Measurements from ENCODE around the gene SDK2.

DNA sequence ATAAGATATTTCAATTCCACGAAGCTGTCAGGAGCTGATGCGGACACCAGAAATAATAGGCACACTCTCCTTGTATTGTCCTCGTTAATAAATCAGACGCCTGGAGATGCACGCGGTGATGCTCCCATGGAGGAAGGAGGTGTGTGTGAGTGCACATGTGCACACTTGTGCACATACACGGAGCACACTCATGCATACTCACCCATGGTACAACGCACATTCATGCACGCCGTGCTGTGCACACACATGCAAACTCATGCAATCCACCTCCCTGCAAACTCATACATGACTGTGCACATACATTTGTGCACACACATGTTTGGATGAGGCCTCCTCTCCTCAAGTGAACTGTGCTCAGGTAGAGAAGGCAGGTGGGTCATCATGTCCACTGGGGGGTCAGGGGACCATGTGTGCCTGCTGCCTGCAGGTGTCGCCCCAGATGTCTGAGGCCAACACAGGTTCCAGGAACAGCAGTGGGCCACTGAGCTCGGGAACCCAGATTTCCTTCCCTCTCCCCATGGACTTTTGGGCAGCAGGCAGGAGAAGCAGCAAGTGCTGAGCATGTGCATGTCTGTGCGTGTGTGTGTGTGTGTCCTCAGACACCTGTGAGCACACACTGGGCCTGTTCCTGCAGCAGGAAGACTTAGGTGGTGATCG, 165.3 kb downstream of the SDK2 start:
- TF ChIP-seq, protein P1, sequence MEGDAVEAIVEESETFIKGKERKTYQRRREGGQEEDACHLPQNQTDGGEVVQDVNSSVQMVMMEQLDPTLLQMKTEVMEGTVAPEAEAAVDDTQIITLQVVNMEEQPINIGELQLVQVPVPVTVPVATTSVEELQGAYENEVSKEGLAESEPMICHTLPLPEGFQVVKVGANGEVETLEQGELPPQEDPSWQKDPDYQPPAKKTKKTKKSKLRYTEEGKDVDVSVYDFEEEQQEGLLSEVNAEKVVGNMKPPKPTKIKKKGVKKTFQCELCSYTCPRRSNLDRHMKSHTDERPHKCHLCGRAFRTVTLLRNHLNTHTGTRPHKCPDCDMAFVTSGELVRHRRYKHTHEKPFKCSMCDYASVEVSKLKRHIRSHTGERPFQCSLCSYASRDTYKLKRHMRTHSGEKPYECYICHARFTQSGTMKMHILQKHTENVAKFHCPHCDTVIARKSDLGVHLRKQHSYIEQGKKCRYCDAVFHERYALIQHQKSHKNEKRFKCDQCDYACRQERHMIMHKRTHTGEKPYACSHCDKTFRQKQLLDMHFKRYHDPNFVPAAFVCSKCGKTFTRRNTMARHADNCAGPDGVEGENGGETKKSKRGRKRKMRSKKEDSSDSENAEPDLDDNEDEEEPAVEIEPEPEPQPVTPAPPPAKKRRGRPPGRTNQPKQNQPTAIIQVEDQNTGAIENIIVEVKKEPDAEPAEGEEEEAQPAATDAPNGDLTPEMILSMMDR (IDR thresholded peaks at IDR 0.05) = no peak
- TF ChIP-seq POLR2A (IDR thresholded peaks at IDR 0.05) = no peak

All from ovary (tissue), 3 donors.